GM13976 (cell line): ENCODE data around the gene SLC9B1.
"Not testable (repeated sequence)": the region's sequence is repeated elsewhere in the genome, so short reads cannot be mapped to it uniquely, and the experiment has no call there.

Experiments
- DNase-seq: peaks from one replicate; pipeline ENCODE4 v3.0.0; 2012; ENCODE audit warnings: low spot score
- in situ Hi-C: fragments of 300-500 bp; cut with MboI; formaldehyde crosslinking; loops from one replicate; pipeline ENCODE4 v1.12.0; 2022; ENCODE audit warnings: low sequenced_read_pairs, mixed read lengths, inconsistent platforms; ENCODE audit not compliant: unreplicated experiment
- TF ChIP-seq, protein P1 (sequence below): IDR thresholded peaks from 2 replicates; pipeline ENCODE4 v1.5.1; 2012; ENCODE audit warnings: borderline replicate concordance, mild to moderate bottlenecking; ENCODE audit not compliant: insufficient read depth; ENCODE audit errors: extremely low read depth, missing control alignments, control extremely low read depth

Gene SLC9B1

DNA sequence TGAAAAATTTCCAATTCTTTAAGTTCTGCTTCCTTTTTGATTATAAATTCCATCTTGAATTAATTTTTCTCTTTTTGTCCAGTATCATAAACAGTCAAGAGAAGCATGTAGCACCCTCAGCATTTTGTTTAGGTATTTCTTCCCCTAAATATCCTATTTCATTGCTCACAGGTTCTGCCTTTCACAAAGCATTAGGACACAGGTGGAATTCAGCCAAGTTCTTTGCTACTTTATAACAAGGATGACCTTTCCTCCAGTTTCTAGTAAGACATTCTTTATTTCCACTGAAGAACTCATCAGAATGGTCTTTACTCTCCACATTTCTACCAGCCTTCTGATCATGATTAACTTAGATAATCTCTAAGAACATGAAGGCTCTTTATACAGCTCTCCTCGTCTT, 7.4 kb downstream of the SLC9B1 start:
- in situ Hi-C loops = no loop called here
- no peak for DNase-seq
- TF ChIP-seq, protein P1, sequence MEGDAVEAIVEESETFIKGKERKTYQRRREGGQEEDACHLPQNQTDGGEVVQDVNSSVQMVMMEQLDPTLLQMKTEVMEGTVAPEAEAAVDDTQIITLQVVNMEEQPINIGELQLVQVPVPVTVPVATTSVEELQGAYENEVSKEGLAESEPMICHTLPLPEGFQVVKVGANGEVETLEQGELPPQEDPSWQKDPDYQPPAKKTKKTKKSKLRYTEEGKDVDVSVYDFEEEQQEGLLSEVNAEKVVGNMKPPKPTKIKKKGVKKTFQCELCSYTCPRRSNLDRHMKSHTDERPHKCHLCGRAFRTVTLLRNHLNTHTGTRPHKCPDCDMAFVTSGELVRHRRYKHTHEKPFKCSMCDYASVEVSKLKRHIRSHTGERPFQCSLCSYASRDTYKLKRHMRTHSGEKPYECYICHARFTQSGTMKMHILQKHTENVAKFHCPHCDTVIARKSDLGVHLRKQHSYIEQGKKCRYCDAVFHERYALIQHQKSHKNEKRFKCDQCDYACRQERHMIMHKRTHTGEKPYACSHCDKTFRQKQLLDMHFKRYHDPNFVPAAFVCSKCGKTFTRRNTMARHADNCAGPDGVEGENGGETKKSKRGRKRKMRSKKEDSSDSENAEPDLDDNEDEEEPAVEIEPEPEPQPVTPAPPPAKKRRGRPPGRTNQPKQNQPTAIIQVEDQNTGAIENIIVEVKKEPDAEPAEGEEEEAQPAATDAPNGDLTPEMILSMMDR = no peak

DNA sequence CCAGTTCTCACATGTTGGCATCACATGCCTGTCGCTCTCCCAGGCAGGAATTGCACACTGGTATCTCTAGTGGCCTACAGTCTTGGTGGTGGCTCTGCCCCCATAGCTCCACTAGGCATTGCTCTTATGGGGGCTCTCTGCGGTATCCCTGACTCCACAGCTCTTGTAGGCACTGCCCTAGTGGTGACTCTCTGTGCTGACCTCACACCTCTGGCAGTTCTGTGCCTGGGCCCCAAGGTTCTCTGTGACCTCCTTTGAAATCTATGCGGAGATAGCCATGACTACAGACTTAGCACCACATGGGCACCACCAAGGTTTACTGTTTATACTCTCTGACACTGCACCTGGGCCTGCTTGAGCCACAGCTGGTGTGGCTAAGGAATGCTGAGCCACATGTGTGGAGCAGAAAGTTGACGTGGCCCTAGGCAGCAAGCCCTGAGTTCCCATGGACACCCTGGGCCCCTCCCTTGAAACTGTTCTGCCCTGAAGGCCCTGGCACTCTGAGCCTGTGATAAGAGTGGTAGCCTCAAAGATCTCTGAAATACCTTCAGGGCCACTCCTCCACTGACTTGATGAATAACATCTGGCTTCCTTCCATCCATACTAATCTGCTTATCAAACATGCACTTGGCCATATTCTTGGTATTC, 8.0 kb downstream of the SLC9B1 start:
- DNase-seq = no peak
- TF ChIP-seq, protein P1 = no peak
- in situ Hi-C loops = no loop called here

GRCh38 chr4:103010804-103011203, 8.7 kb downstream of the SLC9B1 start:
- TF ChIP-seq, protein P1 = no peak
- in situ Hi-C loops = no loop called here
- no peak for DNase-seq

DNA sequence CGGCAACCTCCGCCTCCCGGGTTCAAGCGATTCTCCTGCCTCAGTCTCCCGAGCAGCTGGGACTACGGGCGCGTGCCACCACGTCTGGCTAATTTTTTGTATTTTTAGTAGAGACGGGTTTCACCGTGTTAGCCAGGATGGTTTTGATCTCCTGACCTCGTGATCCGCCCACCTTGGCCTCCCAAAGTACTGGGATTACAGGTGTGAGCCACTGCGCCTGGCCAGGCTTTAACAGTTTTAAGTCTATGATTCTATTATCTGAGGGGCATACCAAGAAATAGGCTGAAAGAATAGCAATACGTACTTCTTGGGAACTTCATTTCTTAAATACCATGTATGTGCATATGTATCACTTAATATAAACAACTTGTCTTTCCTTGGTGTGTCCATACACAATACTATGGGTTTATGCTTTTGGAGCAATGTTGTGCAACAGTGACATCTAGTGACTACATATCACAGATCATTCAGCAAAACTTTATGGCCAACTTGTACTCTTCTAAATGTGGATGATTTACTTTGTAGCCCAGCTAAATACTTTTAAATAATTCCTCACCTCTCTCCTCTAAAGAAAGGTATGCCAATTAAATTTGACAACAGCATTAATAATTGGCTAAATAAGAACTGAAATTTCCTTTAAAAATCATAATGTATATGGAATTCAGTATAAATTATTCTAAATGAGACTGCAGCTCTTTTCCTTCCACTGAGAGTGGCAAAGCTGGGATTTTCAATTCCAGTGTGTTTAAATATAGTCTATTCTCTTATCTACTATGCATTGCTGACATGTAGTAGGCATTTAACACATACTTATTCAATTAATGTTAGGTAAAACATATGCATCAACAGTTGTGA, 10.4 kb downstream of the SLC9B1 start:
- TF ChIP-seq, protein P1 = peak; percentile 29
- DNase-seq = peak; percentile 64
- in situ Hi-C loops = loop anchor here (10.0 kb wide), 1 partner anchor 564 kb away; no protein-coding TSS in a partner anchor

GRCh38 chr4:103002551-103002950, 17.0 kb downstream of the SLC9B1 start:
- no peak for DNase-seq
- in situ Hi-C loops = loop anchor here (5.0 to 10.0 kb wide), 2 partner anchors 375 to 558 kb away; no protein-coding TSS in a partner anchor
- TF ChIP-seq, protein P1 = no peak

GRCh38 chr4:102994803-102995202, 24.7 kb downstream of the SLC9B1 start:
- no peak for DNase-seq
- in situ Hi-C loops = no loop called here
- TF ChIP-seq, protein P1 = no peak

DNA sequence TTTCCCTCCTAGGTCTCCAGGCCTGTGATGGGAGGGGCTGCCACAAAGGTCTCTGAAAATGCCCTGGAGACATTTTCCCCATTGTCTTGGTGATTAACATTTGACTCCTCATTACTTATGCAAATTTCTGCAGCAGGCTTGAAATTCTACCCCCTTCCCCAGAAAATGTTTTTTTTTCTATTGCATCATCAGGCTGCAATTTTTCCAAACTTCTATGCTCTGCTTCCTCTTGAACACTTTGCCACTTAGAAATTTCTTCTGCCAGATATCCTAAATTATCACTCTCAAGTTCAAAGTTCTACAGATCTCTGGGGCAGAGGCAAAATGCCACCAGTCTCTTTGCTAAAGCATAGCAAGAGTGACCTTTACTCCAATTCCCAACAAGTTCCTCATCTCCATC, 25.5 kb downstream of the SLC9B1 start:
- in situ Hi-C loops = not testable (repeated sequence)

More for the DNA sequence above, 25.5 kb downstream of the SLC9B1 start:
- DNase-seq = not testable (repeated sequence)
